WI38 (cell line): ENCODE results near the gene SELENOT.
"Not testable (repeated sequence)": the region's sequence is repeated elsewhere in the genome, so short reads cannot be mapped to it uniquely, and the experiment has no call there.

ENCODE experiments used
- H3K4me3 ChIP-seq: 2 replicates; pipeline ENCODE4 v1.5.1; 2011; ENCODE audit warnings: low read depth, mild to moderate bottlenecking, control low read depth, low read length
- TF ChIP-seq, protein P1 (sequence below): IDR thresholded peaks from 2 replicates; pipeline ENCODE4 v1.5.1; 2012; ENCODE audit warnings: low read depth, mild to moderate bottlenecking, control low read depth, low read length

The SELENOT gene

DNA sequence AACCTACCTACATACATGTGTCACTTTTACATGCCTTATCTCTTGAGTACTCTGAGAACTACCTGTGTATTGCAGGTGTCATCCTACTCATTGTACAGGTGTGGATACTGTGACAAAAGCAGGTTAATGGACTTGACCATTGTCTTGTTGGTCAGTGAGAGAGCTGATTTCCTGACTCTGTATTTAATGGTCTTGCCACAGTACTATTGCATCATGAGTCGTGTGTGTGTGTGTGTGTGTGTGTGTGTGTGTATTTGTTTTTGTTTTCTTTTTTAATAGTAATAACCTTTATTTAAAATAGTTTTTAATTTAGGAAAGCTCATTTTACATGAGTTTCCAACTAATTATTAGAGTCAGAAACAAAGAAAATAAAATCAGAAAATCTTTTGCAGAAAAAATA, 7.7 kb downstream of the SELENOT start:
- no peak overlapping the region for H3K4me3 ChIP-seq
- TF ChIP-seq, protein P1, sequence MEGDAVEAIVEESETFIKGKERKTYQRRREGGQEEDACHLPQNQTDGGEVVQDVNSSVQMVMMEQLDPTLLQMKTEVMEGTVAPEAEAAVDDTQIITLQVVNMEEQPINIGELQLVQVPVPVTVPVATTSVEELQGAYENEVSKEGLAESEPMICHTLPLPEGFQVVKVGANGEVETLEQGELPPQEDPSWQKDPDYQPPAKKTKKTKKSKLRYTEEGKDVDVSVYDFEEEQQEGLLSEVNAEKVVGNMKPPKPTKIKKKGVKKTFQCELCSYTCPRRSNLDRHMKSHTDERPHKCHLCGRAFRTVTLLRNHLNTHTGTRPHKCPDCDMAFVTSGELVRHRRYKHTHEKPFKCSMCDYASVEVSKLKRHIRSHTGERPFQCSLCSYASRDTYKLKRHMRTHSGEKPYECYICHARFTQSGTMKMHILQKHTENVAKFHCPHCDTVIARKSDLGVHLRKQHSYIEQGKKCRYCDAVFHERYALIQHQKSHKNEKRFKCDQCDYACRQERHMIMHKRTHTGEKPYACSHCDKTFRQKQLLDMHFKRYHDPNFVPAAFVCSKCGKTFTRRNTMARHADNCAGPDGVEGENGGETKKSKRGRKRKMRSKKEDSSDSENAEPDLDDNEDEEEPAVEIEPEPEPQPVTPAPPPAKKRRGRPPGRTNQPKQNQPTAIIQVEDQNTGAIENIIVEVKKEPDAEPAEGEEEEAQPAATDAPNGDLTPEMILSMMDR, result no peak

DNA sequence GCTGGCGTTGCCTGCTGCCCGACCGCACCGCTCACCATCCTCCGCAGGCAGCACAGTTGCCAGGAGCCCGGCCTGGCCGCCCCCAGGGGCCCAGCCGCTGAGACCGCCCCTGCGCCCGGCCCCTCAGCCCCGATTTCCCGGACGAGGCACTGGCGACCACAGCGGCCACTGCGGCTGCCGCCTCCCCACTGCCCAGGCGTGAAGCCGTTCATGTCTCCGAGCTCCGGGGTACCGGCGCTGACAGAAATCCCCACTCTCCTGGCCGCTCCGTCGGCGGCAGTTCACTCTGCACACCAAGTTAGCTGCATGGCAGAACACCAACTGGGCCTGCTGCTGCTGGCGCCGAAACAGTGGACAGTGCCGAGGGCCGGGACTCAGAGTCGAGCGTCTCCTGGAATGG, 8.5 kb downstream of the SELENOT start:
- H3K4me3 ChIP-seq, result no peak overlapping the region
- TF ChIP-seq, protein P1, result no peak

DNA sequence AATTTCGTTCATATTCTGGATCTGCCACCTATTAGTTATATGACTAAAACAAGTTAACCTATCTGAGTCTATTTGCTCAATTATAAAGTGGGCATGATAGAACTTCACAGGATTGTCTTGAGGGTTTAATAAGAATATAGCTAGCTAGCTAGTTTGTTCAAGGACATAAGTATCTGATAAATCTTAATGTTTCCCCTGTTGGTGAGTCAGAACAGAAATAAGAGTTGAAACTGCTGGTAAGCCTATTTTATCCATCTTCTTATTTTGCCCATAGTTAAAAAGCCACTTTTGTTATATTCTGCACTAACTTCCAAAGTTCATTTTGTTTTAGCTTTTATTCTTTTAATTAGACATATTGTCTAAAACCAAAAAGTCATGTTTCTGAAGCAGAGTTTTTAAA, 9.4 kb downstream of the SELENOT start:
- H3K4me3 ChIP-seq, result no peak overlapping the region
- TF ChIP-seq, protein P1, result no peak

DNA sequence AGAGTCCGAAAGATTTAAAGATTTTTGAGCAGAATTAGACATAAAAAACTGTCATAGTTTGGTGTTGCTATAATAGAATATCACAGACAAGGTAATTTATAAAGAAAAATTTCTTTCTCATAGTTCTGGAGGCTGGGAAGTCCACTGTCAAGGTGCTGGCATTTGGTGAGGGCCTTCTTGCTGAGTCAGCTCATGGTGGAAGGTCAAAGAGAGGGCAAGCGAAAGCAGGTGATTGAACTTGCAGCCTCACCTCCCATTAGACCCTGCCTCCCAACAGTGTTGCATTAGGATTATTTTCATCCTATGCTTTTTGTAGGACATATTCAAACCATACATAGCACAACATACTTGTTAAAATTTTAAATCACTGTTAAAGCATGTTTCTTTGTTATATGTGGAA, 9.9 kb downstream of the SELENOT start:
- H3K4me3 ChIP-seq, result no peak overlapping the region
- TF ChIP-seq, protein P1, result no peak

DNA sequence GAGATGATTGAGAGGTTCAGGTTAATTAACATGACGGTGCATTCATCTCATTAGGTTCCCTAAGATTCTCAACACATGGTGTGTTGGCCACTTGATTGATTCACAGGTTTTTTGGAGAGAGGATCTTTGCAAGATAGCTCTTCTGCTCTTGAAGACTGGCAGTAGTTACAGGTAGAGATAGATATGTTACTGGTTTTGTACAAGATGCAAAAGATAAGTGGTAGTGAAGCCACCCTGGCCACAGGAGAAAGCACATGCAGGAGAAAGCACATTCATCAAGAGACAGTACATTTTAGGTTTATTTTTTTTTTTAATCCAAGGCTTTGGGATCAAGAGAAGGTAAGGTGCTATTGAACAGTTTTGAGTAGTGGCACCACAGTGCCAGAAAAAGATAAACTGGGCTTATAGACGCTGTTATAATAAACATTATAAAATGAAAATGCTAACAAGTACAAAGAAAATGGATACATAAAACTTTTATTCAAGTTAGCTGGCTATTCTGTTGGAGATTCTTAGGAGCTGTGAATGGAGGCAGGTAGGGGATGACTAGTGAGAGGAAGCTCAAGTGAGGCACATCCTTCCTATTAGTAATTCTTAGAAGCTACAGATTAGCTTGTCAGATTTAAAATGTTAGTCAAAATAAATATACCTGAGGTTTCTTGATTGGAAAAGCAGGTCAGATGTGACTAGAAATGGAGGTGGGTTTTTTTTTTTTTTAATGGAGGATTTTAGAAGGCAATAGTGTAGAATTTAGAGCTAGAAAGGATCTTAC, 10.8 kb downstream of the SELENOT start:
- TF ChIP-seq, protein P1, result no peak
- no peak overlapping the region for H3K4me3 ChIP-seq

DNA sequence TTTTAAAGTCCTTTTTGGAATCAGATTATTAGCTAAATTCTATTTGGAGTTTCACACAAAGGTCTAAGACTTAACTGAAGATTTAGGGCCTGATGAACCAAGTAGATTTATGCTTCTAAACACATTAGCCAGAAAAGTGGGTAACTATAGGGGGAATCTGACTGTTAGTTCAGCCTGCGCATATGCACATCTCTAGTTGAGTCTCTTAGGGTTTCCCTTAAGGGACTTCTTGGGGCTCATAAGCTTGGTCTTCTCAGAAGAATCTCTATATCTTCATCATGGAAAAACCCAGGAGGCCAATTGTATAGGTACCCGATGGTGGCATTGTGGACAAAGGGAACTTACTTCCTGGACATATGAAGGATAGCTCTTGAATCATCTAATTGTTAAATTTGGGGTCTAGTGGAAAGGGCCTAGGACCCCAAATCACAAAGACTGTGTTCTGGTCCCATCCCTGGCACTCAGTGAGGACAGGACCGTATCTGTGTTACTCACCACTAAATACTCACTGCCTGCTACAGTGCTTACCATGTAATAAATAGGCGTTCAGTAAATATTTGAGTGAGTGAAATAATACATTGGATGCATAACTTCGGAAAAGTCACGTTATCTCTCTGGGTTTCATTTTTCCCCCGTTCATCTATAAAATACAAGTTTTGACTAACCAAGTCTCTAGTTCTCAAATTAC, 17.0 kb downstream of the SELENOT start:
- H3K4me3 ChIP-seq, result no peak overlapping the region
- TF ChIP-seq, protein P1, result no peak

DNA sequence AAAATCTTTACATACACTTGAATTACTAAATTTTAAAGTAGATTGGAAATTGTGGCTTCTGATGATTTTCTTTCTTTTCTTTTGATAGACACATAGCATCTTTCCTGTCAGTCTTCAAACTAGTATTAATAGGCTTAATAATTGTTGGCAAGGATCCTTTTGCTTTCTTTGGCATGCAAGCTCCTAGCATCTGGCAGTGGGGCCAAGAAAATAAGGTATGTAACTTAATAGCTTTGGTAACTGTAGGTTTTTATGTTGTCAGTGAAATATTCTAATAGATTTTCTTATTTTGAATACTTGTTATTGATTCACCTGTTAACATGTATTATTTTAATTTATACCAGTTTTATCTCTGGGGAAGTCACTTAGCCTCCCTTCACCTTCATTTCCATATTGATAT, 19.8 kb downstream of the SELENOT start:
- not testable (repeated sequence) for H3K4me3 ChIP-seq
